ENCODE measurements around the gene MINDY3. TPM values are rescaled to one million over a fixed set of nuclear protein-coding genes. Genes with fewer than 3 reads are reported as not detected.

Gene MINDY3
- total RNA-seq, result 10 to 100 TPM; 23.3 to 30.5 TPM

- Histone ChIP-seq H3K27me3 (replicated peaks; ENCODE audit: insufficient read depth) (no peaks in the 10 kb centered on the region), H3K27ac (peak within 1 kb of the TSS; percentile 74 to 80), H3K9me3 (no peaks in the 10 kb centered on the region), H3K4me3 (peak within 1 kb of the TSS; percentile 79 to 83), H3K4me1 (replicated peaks) (no peaks in the 10 kb centered on the region), H3K36me3 (no peaks in the 10 kb centered on the region)
- DNase-seq (ENCODE audit: low spot score), result peak; percentile 72
- peak; percentile 83 for TF ChIP-seq POLR2AphosphoS5 (IDR thresholded peaks at IDR 0.05)
- peak in 1 of 4 experiments; percentile 19 for TF ChIP-seq CTCF (IDR thresholded peaks at IDR 0.05)
- TF ChIP-seq POLR2A (IDR thresholded peaks at IDR 0.05), result no peak
- 1% methylated on average over 47 of the region's 47 CpGs for WGBS
- intact Hi-C loops (cut with DNase I), result no loop called here
Measured at GRCh38 chr10:15859906-15860691, at the start of gene MINDY3. Gene MINDY3, minus strand, starts transcription at chr10:15860507. Its CDS starts 208 bp downstream, at chr10:15860299.

GRCh38 chr10:15901889-15902288, 41.6 kb upstream of the MINDY3 start:
- H3K4me1 ChIP-seq (replicated peaks), result no peaks in the 10 kb centered on the region
- intact Hi-C loops (cut with DNase I), result no loop called here
- H3K36me3 ChIP-seq, result no peaks in the 10 kb centered on the region
- H3K4me3 ChIP-seq, result no peak overlapping the region
- 37% methylated on average over 3 of the region's 3 CpGs for WGBS
- H3K27me3 ChIP-seq (replicated peaks; ENCODE audit: insufficient read depth), result no peaks in the 10 kb centered on the region
- no peak for DNase-seq (ENCODE audit: low spot score)
- no peak overlapping the region for H3K27ac ChIP-seq
- H3K9me3 ChIP-seq, result no peaks in the 10 kb centered on the region
- TF ChIP-seq POLR2AphosphoS5 (IDR thresholded peaks at IDR 0.05) (no peak), POLR2A (IDR thresholded peaks at IDR 0.05) (no peak), CTCF (IDR thresholded peaks at IDR 0.05) (no peak)

- DNase-seq (ENCODE audit: low spot score), result no peak
Measured at GRCh38 chr10:15898046-15898445, 37.7 kb upstream of the MINDY3 start.

GRCh38 chr10:15897287-15897686, 37.0 kb upstream of the MINDY3 start:
- no peak for DNase-seq (ENCODE audit: low spot score)
- Histone ChIP-seq H3K27ac (no peak overlapping the region), H3K27me3 (replicated peaks; ENCODE audit: insufficient read depth) (no peaks in the 10 kb centered on the region), H3K4me1 (replicated peaks) (no peaks in the 10 kb centered on the region), H3K9me3 (no peaks in the 10 kb centered on the region), H3K36me3 (no peaks in the 10 kb centered on the region), H3K4me3 (no peak overlapping the region)
- 55% methylated on average over 3 of the region's 3 CpGs for WGBS
- TF ChIP-seq POLR2A (IDR thresholded peaks at IDR 0.05) (no peak), POLR2AphosphoS5 (IDR thresholded peaks at IDR 0.05) (no peak), CTCF (IDR thresholded peaks at IDR 0.05) (no peak)
- intact Hi-C loops (cut with DNase I), result loop anchor here (10.0 kb wide), 1 partner anchor 878 kb away; no protein-coding TSS in a partner anchor

More at GRCh38 chr10:15898046-15898445, 37.7 kb upstream of the MINDY3 start:
- intact Hi-C loops (cut with DNase I), result loop anchor here (10.0 kb wide), 1 partner anchor 877 kb away; no protein-coding TSS in a partner anchor
- peak in 2 of 4 experiments; percentile 17 for TF ChIP-seq CTCF (IDR thresholded peaks at IDR 0.05)
- no peak for TF ChIP-seq POLR2A (IDR thresholded peaks at IDR 0.05)
- H3K36me3 ChIP-seq, result no peaks in the 10 kb centered on the region
- 59% methylated on average over 4 of the region's 4 CpGs for WGBS
- no peak overlapping the region for H3K4me3 ChIP-seq
- H3K27me3 ChIP-seq (replicated peaks; ENCODE audit: insufficient read depth), result no peaks in the 10 kb centered on the region
- H3K9me3 ChIP-seq, result no peaks in the 10 kb centered on the region
- H3K4me1 ChIP-seq (replicated peaks), result no peaks in the 10 kb centered on the region
- H3K27ac ChIP-seq, result no peak overlapping the region

GRCh38 chr10:15896654-15897053, 36.3 kb upstream of the MINDY3 start:
- Histone ChIP-seq H3K27ac (no peak overlapping the region), H3K27me3 (replicated peaks; ENCODE audit: insufficient read depth) (no peaks in the 10 kb centered on the region), H3K9me3 (no peaks in the 10 kb centered on the region), H3K4me3 (no peak overlapping the region), H3K4me1 (replicated peaks) (no peaks in the 10 kb centered on the region), H3K36me3 (no peaks in the 10 kb centered on the region)
- 90% methylated on average over 4 of the region's 4 CpGs for WGBS
- TF ChIP-seq POLR2A (IDR thresholded peaks at IDR 0.05) (no peak), POLR2AphosphoS5 (IDR thresholded peaks at IDR 0.05) (no peak)
- no peak for DNase-seq (ENCODE audit: low spot score)
- intact Hi-C loops (cut with DNase I), result loop anchor here (10.0 kb wide), 1 partner anchor 878 kb away; no protein-coding TSS in a partner anchor
